Measurements from ENCODE around the gene FYB2.
"Not testable (repeated sequence)": the region's sequence is repeated elsewhere in the genome, so short reads cannot be mapped to it uniquely, and the experiment has no call there.

FYB2 gene

DNA sequence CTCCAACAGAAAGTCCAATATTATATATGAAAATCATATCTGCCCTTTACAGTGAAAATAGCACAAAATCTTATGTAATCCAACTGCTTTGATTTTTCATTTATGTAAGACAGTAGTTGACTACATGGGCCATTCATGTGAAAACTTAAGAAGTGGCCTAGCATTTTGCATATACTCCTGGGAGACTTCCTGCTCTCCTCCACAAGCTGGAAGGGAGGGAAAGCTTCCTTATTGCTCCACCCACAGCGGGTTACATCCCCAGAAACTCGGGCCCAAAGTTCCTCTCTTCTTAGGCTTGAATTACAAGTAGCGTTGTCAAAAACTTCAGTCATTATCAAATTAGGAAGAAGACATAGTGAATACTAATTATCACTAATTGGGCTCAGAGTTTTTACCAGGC lies 29.2 kb downstream of the FYB2 start:
- DNase-seq (ENCODE audit: low read depth) = no peak

DNA sequence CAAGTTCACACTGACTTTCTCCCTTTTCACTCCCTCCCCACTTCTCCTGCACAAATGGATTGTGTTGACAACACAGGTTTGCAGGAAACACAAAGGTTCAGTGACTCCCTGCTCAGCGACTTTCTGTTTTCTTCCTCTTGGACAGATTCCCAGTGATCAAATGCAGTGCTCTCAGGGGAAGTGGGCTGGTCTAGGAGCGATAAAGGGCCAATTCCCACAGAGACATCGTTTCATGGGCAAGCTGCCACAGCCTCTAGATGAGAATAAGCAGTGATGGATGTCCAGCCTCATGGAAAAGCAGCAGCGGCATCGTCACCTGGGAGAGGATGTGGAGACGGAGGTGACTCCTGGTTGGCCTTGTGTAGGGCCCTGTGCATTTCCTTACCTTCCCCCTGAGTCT lies 30.6 kb downstream of the FYB2 start:
- no peak for DNase-seq (ENCODE audit: low read depth)

- no peak for DNase-seq (ENCODE audit: low read depth)
These were observed 31.1 kb downstream of the FYB2 start for GRCh38 chr1:56788102-56788501.

DNA sequence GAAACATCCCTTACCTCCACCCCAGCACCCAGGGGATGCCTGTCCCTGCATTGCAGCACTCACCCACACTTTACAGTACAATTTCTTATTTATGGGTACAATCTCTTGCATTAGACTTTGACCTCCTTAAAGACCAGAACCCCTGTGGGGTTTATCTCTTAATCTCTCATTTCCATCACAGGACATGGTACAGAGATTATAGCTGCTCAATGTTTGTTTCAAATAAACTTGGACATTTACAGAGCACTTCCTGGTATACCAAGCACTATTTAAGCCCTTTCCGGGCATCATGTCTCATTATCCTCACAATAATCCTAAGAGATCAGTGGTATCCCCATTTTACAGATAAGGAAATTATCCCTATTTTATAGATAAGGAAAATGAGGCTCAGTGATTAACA lies 31.9 kb downstream of the FYB2 start:
- no peak for DNase-seq (ENCODE audit: low read depth)

- no peak for DNase-seq (ENCODE audit: low read depth)
These were observed 36.4 kb downstream of the FYB2 start for GRCh38 chr1:56782773-56783172.

GRCh38 chr1:56780826-56781225 lies 38.4 kb downstream of the FYB2 start:
- DNase-seq (ENCODE audit: low read depth) = no peak

GRCh38 chr1:56780128-56780750 lies 39.0 kb downstream of the FYB2 start:
- no peak for DNase-seq (ENCODE audit: low read depth)

DNA sequence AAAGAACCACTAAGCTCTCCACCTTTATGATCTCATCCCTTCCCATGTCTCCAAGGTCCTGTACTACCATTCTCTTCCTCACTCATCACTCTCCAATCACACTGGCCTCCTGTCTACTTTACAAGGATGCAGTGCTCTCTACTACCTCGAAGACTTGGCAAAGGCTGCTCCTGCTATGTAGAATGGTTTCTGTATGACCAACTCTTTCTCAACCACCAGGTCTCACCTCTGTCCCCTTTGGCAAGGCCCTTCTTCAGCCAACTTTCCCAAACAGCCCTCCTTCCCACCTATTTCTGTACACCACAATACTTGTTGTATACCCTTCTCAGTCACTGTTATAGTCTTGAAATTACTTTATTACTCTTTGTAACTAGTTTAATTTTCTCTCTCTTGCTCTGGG lies 41.2 kb downstream of the FYB2 start:
- DNase-seq (ENCODE audit: low read depth) = no peak

- not testable (repeated sequence) for DNase-seq (ENCODE audit: low read depth)
These were observed 44.5 kb downstream of the FYB2 start for GRCh38 chr1:56774732-56775131.

DNA sequence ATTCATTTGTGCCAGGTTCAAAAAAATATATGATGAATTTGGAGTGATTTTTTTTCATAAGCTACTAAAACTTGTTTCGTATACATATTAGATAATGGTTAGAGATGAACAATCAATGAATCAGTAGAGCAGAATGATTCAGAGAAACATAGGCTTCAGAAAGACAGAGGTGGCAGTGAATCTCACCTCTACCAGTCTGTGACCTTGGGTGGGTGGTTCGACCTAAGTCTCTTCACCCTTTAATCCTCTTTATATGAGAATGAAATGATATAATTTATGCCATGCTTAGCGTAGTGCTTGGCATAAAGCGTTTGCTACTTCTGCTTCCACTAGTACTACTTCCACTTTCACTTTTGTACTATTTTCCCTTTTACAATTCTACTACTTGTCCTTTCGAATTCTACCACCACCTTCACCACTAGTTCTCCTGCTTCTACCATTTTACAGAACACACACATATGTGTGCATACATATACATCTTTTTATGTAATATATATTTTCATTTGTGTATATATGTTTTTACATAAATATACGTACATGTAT lies 45.1 kb downstream of the FYB2 start:
- DNase-seq (ENCODE audit: low read depth) = no peak

- DNase-seq (ENCODE audit: low read depth) = no peak
These were observed 45.7 kb downstream of the FYB2 start for GRCh38 chr1:56773341-56774066.

GRCh38 chr1:56771717-56772116 lies 47.5 kb downstream of the FYB2 start:
- DNase-seq (ENCODE audit: low read depth) = no peak

DNA sequence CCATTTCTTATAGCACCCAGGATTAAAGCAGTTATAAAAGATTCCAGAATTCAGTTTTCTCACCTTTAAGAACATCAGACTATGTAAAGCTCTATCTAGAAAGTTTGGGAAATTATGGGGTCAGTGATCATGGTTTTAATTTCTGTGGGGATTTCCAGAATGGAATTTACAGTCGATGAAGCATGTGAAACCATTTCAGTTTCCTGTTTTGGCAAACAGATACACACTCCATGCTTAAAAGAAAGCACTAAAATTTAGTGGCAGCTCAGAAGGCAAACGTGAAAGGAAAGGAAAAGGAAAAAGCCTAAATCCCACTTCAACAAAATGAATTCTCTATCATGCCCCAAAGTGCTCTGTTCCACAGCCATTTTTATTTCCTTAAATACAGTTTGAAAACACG lies 60.4 kb downstream of the FYB2 start:
- no peak for DNase-seq (ENCODE audit: low read depth)

DNA sequence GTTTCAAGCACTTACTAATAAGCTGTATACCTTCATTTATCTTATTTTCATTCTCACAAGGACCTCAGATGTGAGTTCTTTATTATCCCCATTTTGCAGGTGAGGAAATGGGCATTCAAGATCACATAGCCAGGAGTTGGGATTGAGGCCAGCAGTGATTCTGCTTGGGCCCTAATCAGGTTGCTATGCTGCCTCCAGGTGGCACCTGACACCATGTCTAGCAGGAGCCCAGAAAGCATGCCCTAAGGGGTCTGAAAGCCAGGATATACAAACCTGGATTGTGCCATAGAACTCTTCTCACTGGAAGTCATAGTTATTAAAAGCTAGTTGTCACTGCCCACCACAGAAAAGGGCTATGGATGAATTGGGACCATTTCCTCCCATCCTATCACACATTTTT lies 61.1 kb downstream of the FYB2 start:
- no peak for DNase-seq (ENCODE audit: low read depth)

- DNase-seq (ENCODE audit: low read depth) = no peak
These were observed 63.3 kb downstream of the FYB2 start for GRCh38 chr1:56755911-56756310.

DNA sequence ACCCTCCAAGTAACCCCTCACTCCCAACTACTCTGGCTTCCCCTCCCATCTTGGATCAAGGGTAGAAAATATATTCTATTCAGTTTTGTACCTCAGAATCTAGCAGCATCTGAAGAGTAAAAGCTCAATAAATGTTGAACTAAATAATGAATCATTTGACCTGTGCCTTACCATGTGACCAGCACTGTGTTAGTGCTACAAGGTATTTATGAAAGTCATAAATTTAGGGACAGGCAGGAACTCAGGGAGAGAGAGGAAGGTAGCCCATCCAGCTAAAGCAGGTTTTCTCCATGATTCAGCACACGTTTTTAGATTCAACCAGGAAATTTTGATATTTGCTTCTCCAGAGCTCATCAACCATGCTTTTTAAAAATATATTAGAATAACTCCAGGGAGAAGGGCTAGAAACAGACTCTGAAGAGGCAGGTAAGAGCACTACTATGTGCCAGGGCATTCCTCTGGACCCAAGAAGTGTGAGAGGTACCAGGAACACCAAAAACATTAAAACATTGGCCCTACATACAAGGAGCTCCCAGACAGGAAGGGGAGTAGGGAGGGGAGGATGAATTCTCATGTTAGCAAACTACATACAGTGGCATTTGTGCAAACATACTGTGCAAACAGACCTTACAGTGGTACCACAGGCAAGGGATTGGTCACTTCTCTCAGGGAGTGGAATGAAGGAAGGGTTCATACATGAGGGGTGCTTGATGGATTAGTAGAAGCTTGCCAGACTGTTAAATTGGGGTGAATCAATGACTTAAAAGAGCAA lies 64.3 kb downstream of the FYB2 start:
- DNase-seq (ENCODE audit: low read depth) = no peak

GRCh38 chr1:56745231-56745630 lies 74.0 kb downstream of the FYB2 start:
- no peak for DNase-seq (ENCODE audit: low read depth)

DNA sequence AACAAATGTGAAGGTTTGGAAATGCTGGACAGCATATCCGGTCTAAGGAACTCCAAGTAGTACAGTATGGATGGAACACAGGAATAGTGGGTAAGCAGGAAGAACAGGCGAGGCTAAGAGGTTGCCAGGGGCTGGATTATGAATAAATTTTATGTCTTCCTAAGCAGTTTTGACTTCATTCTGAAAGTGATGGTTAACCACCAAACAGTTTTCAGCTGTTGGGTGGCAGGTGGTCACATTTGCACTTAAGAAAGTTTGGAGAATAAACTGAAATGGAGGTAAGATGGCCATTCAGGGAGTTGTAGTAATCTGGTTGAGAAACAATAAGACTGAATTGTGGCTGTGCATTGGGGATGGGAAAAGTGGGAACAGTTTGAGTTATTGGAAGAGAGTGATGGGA lies 90.2 kb downstream of the FYB2 start:
- DNase-seq (ENCODE audit: low read depth) = no peak

DNA sequence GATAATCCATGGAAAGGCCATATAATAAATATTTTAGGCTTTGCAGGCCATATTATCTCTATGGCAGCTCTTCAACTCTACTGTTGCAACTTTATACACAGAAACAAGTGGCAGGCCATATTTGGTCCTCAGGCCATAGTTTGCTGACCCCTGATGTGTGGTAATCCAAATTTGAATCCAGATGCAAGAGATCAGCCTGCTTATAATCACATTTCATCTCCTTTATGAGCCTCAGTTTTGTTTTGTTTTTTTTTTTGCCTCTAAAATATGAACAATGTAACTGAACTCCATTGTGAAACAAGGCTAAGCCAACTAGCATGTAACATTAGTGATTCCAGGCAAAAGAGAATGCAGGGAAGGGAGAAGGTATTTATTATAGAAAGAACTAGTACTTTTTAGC lies 92.5 kb downstream of the FYB2 start:
- DNase-seq (ENCODE audit: low read depth) = no peak

DNA sequence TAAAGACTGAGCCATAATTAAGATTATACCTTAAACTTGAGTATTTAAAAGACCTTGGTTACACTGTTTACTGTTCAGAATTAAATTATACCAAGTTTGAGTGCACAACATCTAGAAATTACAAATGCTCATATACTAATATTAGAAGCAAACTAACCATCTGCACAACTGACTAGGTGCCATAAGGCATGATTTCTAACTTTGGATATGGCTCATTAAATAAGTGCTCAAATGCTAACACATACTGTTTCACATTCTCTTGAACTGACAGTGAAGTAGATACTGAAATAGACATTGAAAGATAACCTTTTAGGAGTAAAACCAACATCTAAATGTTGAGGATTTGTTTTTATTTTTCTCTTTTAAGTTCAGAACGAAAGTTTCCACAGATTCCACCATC lies 100.0 kb downstream of the FYB2 start:
- DNase-seq (ENCODE audit: low read depth) = no peak

DNA sequence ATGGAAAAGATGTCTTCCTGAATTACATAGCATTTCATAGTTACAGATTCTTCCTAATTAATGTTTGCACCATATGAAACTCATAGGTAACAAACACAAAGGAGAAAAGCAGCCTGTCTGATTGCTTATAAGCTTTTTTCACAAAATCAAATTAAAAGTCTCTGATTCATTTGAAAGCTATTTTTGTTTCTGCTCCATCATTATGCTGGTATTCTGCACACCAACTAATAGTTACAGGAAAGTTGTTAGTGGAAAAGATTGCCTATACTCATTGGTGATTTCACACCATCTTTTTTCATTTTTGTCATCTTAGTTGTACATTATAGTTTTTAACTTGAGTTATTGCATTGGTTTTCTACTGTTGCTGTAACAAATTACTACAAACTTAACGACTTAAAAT lies 104.0 kb downstream of the FYB2 start:
- DNase-seq (ENCODE audit: low read depth) = no peak

GRCh38 chr1:56713112-56713511 lies 106.1 kb downstream of the FYB2 start:
- DNase-seq (ENCODE audit: low read depth) = no peak

DNA sequence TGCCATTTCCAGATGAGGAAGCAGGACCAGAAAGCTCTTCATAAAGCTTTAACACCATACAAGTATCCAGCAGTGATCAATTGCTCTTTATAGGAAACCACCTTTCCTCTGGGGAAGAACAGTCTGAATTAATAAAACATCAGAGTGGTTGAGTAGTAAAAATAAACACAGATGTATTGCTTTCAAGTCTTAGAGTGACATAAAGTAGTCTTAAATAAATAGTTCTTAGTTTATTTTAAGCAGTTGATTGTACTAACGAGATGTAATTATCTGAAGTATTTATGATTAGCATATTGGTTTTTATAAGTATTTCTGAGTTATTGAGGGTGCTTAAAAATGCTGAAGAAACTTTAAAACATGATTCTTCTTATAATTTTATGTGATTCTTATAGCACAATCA lies 107.1 kb downstream of the FYB2 start:
- DNase-seq (ENCODE audit: low read depth) = no peak
